Measurements from ENCODE around the gene TTC19.
"Not testable (repeated sequence)": the region's sequence is repeated elsewhere in the genome, so short reads cannot be mapped to it uniquely, and the experiment has no call there.

Gene TTC19

GRCh38 chr17:16050844-16051243 is 51.2 kb downstream of the TTC19 start:
- no peak overlapping the region for H3K27ac ChIP-seq

GRCh38 chr17:16052486-16052885 is 52.9 kb downstream of the TTC19 start:
- TF ChIP-seq ZFX (IDR thresholded peaks at IDR 0.05; ENCODE audit: borderline replicate concordance) (no peak), CTCF (IDR thresholded peaks at IDR 0.05) (no peak)
- no peak overlapping the region for H3K27ac ChIP-seq

More at GRCh38 chr17:16050844-16051243, 51.2 kb downstream of the TTC19 start:
- TF ChIP-seq CTCF (IDR thresholded peaks at IDR 0.05), result no peak
- no peak for TF ChIP-seq ZFX (IDR thresholded peaks at IDR 0.05; ENCODE audit: borderline replicate concordance)

- not testable (repeated sequence) for H3K27ac ChIP-seq
Observed at GRCh38 chr17:16055139-16055538, 55.5 kb downstream of the TTC19 start.

- TF ChIP-seq CTCF (IDR thresholded peaks at IDR 0.05) (no peak), ZFX (IDR thresholded peaks at IDR 0.05; ENCODE audit: borderline replicate concordance) (no peak)
- H3K27ac ChIP-seq, result no peak overlapping the region
Observed at GRCh38 chr17:16061631-16062030, 62.0 kb downstream of the TTC19 start.

GRCh38 chr17:16066125-16066524 is 66.5 kb downstream of the TTC19 start:
- no peak overlapping the region for H3K27ac ChIP-seq
- no peak for TF ChIP-seq ZFX (IDR thresholded peaks at IDR 0.05; ENCODE audit: borderline replicate concordance)
- no peak for TF ChIP-seq CTCF (IDR thresholded peaks at IDR 0.05)

GRCh38 chr17:16068323-16068722 is 68.7 kb downstream of the TTC19 start:
- no peak for TF ChIP-seq CTCF (IDR thresholded peaks at IDR 0.05)
- no peak for TF ChIP-seq ZFX (IDR thresholded peaks at IDR 0.05; ENCODE audit: borderline replicate concordance)
- no peak overlapping the region for H3K27ac ChIP-seq

GRCh38 chr17:16072031-16072430 is 72.4 kb downstream of the TTC19 start:
- TF ChIP-seq ZFX (IDR thresholded peaks at IDR 0.05; ENCODE audit: borderline replicate concordance), result no peak
- no peak for TF ChIP-seq CTCF (IDR thresholded peaks at IDR 0.05)
- H3K27ac ChIP-seq, result no peak overlapping the region

GRCh38 chr17:16073845-16074244 is 74.2 kb downstream of the TTC19 start:
- no peak for TF ChIP-seq CTCF (IDR thresholded peaks at IDR 0.05)
- TF ChIP-seq ZFX (IDR thresholded peaks at IDR 0.05; ENCODE audit: borderline replicate concordance), result no peak

More at GRCh38 chr17:16073845-16074244, 74.2 kb downstream of the TTC19 start:
- no peak overlapping the region for H3K27ac ChIP-seq
